ENCODE data around the gene LTN1. TPM values are rescaled to one million over a fixed set of nuclear protein-coding genes. Genes with fewer than 3 reads are reported as not detected.

Gene LTN1
- total RNA-seq = 22.4 and 29.3 TPM in 2 replicates

DNA sequence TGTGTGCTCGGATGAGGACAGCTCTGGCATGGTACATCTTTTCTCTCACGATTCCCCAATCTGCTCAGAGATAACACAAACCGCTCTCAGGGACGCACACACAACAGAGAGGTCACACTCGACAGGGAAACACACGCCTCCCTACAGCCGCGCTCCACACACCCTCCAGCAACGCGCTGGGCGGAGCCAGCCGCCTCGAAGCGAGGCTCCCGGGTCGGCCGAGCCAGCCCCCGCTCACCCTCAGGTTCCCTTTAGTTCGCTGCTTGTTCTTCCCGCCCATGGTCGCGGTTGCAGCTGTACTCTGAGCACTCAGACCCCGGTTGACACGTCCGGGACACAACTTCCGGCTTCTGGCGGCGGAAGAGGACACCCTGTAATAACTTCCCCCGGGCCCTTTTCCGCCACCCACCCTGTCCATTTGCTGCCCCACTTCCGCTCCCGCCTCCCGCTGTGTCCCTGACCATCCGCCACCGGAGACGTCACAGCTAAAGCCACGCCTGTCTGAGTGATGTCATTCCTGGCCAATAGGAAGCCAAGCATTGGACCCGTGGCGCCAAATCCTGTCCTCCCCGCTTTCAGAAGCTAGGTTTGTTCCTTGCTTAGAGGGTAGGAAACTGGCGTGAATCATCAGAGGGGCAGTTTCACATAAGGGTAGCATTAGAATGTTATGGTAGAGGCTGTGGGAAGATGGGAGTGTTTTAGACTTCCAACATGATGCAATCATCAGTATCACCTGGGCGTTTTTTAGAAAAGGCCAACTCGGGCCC lies at the start of gene LTN1:
LTN1 (minus strand) TSS at position 352 of the 767 bp plus-strand sequence; CDS start at position 280, 72 bp downstream.

DNA sequence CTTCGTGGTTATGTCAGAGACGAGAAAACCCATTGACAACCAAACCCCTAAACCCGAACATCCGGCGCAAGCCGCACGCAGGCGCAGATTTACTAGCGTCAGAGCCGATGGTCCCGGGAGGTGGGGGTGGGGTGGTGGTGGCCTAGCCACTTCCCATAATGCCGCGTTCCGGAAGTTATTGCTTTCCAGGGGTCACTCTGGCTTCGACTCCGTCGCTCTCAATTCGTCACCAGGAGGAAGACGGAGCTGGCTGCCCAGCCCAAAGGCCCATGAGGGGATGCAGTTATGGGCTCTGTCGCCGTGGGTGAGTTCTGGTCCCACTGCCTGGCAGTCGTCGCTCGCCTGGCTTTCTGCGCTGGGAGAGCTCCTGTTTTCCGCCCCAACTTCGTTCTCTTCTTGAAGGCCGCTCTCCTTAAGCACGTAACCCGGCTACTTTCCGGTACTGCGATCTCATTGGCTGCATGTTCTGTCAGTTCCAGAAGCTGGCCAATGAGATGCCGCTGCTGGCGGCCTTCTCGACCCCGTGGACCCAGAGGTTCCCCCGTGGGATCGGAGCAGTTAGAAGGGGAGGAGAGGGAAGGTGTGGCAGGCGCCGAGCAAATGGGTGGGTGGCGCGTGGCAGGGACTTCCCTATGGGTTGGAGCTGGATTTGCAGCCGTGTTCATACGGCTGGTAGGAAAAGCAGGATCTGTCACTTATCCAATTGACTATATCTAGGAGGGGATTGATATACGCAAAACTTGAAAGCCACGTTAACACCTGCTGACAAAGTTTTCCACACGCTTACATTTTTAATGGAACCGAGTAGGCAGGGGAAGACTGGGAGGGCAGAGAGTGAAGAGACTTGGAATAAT lies 32.0 kb upstream of the LTN1 start, which contains the start of gene USP16:
USP16 (plus strand) TSS at position 195 of the 854 bp plus-strand sequence. CDS start 3,246 bp downstream, outside the sequence.

Other genes starting within 250 kb of the LTN1 start
- gene RWDD2B, start 26.5 kb upstream of the LTN1 start, total RNA-seq = 20.5 and 22.0 TPM in 2 replicates
- 30.9 and 37.3 TPM in 2 replicates for gene USP16, start 31.8 kb upstream of the LTN1 start, total RNA-seq
- gene CCT8, start 80.8 kb upstream of the LTN1 start, total RNA-seq = 252 and 312 TPM in 2 replicates
- gene MAP3K7CL, start 137.8 kb upstream of the LTN1 start, total RNA-seq = 9.2 and 9.6 TPM in 2 replicates